GM12878 (cell line): ENCODE measurements around the gene FAM83G. TPM values are rescaled to one million over a fixed set of nuclear protein-coding genes. Genes with fewer than 3 reads are reported as not detected.

Source experiments
- CHD2 ChIP-seq: IDR thresholded peaks from 2 replicates; pipeline ENCODE4 v1.6.1; 2011; ENCODE audit warnings: low read depth, low read length, improper control_type of control experiment, borderline replicate concordance
- CHD4 ChIP-seq: fragments of 200-600 bp; sonication (generic); IDR thresholded peaks from 2 replicates; pipeline ENCODE4 v1.6.1; 2016; ENCODE audit warnings: mild to moderate bottlenecking
- EGR1 ChIP-seq, 2 experiments: IDR thresholded peaks; 1 replicate in 1 of 2; 2 replicates in 1 of 2; pipeline ENCODE4 v1.6.1; 2011 to 2012; ENCODE audit warnings: low read depth in 2 of 2, low read length in 2 of 2, borderline replicate concordance in 1 of 2, mild to moderate bottlenecking in 1 of 2, moderate library complexity in 1 of 2
- HDAC6 ChIP-seq: fragments of 200-600 bp; sonication (generic); IDR thresholded peaks from one replicate; pipeline ENCODE4 v1.8.0; 2017; ENCODE audit warnings: antibody characterized with exemption; ENCODE audit not compliant: unreplicated experiment
- IRF3 ChIP-seq: fragments of 450-650 bp; IDR thresholded peaks from 2 replicates; pipeline ENCODE4 v1.6.1; 2014; ENCODE audit warnings: mild to moderate bottlenecking
- KAT2A ChIP-seq: conservative IDR thresholded peaks from 2 replicates; pipeline ENCODE4 v1.6.1; 2011; ENCODE audit warnings: low read depth, low read length; ENCODE audit not compliant: control insufficient read depth
- NR2F1 ChIP-seq: fragments of 450-650 bp; conservative IDR thresholded peaks from 2 replicates; pipeline ENCODE4 v1.6.1; 2017; ENCODE audit warnings: mild to moderate bottlenecking
- PRDM15 ChIP-seq: fragments of 450-650 bp; formaldehyde crosslinking; IDR thresholded peaks from 2 replicates; pipeline ENCODE4 v1.4.0; 2020; ENCODE audit warnings: mild to moderate bottlenecking, moderate library complexity
- RAD51 ChIP-seq: fragments of 450-650 bp; IDR thresholded peaks from 2 replicates; pipeline ENCODE4 v1.6.1; 2016; ENCODE audit warnings: moderate library complexity, mild to moderate bottlenecking, inconsistent platforms
- RBBP5 ChIP-seq: fragments of 200-600 bp; sonication (generic); conservative IDR thresholded peaks from 2 replicates; pipeline ENCODE4 v1.6.1; 2016
- RCOR1 ChIP-seq: conservative IDR thresholded peaks from 2 replicates; pipeline ENCODE4 v1.6.1; 2012; ENCODE audit warnings: low read depth, low read length, improper control_type of control experiment
- RELA ChIP-seq: fragments of 450-650 bp; IDR thresholded peaks from 2 replicates; pipeline ENCODE4 v1.8.0; 2014; ENCODE audit warnings: borderline replicate concordance; ENCODE audit not compliant: partially characterized antibody
- RUNX3 ChIP-seq: IDR thresholded peaks from 2 replicates; pipeline ENCODE4 v1.6.1; 2012; ENCODE audit warnings: low read length, inconsistent platforms
- SIN3A ChIP-seq: IDR thresholded peaks from 2 replicates; pipeline ENCODE4 v1.6.1; 2012; ENCODE audit warnings: low read depth, low read length, improper control_type of control experiment
- SKIL ChIP-seq: fragments of 450-650 bp; IDR thresholded peaks from 2 replicates; pipeline ENCODE4 v1.6.1; 2017; ENCODE audit warnings: mild to moderate bottlenecking, low read depth, inconsistent platforms; ENCODE audit not compliant: poor library complexity, severe bottlenecking
- SREBF2 ChIP-seq: IDR thresholded peaks from 2 replicates; pipeline ENCODE4 v1.6.1; 2012; ENCODE audit warnings: mild to moderate bottlenecking, low read length
- SUZ12 ChIP-seq: fragments of 200-600 bp; sonication (generic); IDR thresholded peaks from one replicate; pipeline ENCODE4 v1.6.1; 2018; ENCODE audit warnings: antibody characterized with exemption, mild to moderate bottlenecking; ENCODE audit not compliant: unreplicated experiment
- TBL1XR1 ChIP-seq: IDR thresholded peaks from 2 replicates; pipeline ENCODE4 v1.6.1; 2012; ENCODE audit warnings: low read depth, low read length, improper control_type of control experiment
- WRNIP1 ChIP-seq: IDR thresholded peaks from 2 replicates; pipeline ENCODE4 v1.6.1; 2011; ENCODE audit warnings: low read depth, low read length, improper control_type of control experiment, borderline replicate concordance
- ZBTB4 ChIP-seq: fragments of 450-650 bp; formaldehyde crosslinking; IDR thresholded peaks from 2 replicates; pipeline ENCODE4 v1.4.0; 2022; ENCODE audit warnings: mild to moderate bottlenecking, moderate library complexity
- polyA plus RNA-seq, 11 experiments: library from polyadenylated mRNA; depleted of rRNA in 4 of 11; unstranded in 6 of 11; stranded (reverse) in 5 of 11; fragments of >200 nt; fragmentation: Nextera tagmentation in 4 of 11; fragmentation: Illumina TruSeq in 1 of 11; extraction: Ambion mirVana in 4 of 11; extraction: Trizol in 1 of 11; gene quantifications; 1 replicate in 1 of 11; 2 replicates in 10 of 11; pipeline versions ENCODE4 v1.2.1 to v1.2.3, GENCODE V29; 2011 to 2016; ENCODE audit warnings: inconsistent platforms in 2 of 11, missing spikeins in 2 of 11, low read depth in 1 of 11
- total RNA-seq, 4 experiments: library from RNA; depleted of rRNA in 3 of 4; stranded (reverse); fragments of >200 nt in 3 of 4; fragmentation: Illumina TruSeq in 1 of 4; extraction: Trizol in 1 of 4; gene quantifications; 2 replicates each; pipeline versions ENCODE4 v1.2.1 to v1.2.3, GENCODE V29; 2013 to 2021

FAM83G gene
- total and polyA plus RNA-seq, 10 of the 15 experiments (the other 5 are each of a cell fraction or from before 2014, with no cell fraction given) = 0.03 to 16.7 (median 6.5) TPM

GRCh38 chr17:18960803-18961511 lies 43.6 kb downstream of the FAM83G start (continued):
- TF ChIP-seq WRNIP1 = no peak
- no peak for TF ChIP-seq SREBF2
- peak; percentile 70 for TF ChIP-seq RUNX3
- no peak for TF ChIP-seq SUZ12
- no peak for TF ChIP-seq KAT2A
- no peak for TF ChIP-seq IRF3
- no peak for TF ChIP-seq CHD4
- TF ChIP-seq ZBTB4 (CRISPR knock-in tag) = no peak
- peak; percentile 46 for TF ChIP-seq RELA
- TF ChIP-seq HDAC6 = no peak
- TF ChIP-seq RAD51 = peak; percentile 34; the same call in 1 of the 2 replicates
- no peak for TF ChIP-seq SIN3A
- TF ChIP-seq RBBP5 = no peak
- no peak for TF ChIP-seq RCOR1
- TF ChIP-seq NR2F1 = peak; percentile 87
- peak; percentile 43; the same call in 1 of the 2 replicates for TF ChIP-seq CHD2
- 0 out of 2 replicates have a peak, but pooled peaks have one; percentile 60 for TF ChIP-seq TBL1XR1
- no peak for TF ChIP-seq PRDM15 (CRISPR knock-in tag)
- TF ChIP-seq EGR1 (IDR thresholded peaks at IDR 0.05; ENCODE audit: borderline replicate concordance in 1 of 2, low read depth in 2 of 2, low read length in 2 of 2) = no peak
- TF ChIP-seq SKIL = no peak
